Sigmoid colon (tissue), 4 donors: ENCODE data around the gene OSER1.

Experiments used
- CTCF ChIP-seq, 4 experiments: fragments of 450-650 bp in 3 of 4; fragments of 200-600 bp in 1 of 4; IDR thresholded peaks; one replicate each; pipeline ENCODE4 v1.5.1; 2016 to 2019; ENCODE audit warnings: antibody characterized with exemption in 4 of 4, mild to moderate bottlenecking in 3 of 4, moderate library complexity in 2 of 4
- EP300 ChIP-seq, 4 donors: sonication (generic); formaldehyde crosslinking; IDR thresholded peaks; one replicate each; pipeline ENCODE4 v1.6.1; 2017; ENCODE audit warnings: antibody characterized with exemption in 4 of 4
- POLR2A ChIP-seq, 2 donors: fragments of 450-650 bp; IDR thresholded peaks; one replicate each; pipeline ENCODE4 v1.6.1; 2016; ENCODE audit warnings: antibody characterized with exemption in 2 of 2, mild to moderate bottlenecking in 2 of 2, moderate library complexity in 2 of 2

- no peak for TF ChIP-seq CTCF (IDR thresholded peaks at IDR 0.05)
- TF ChIP-seq EP300 (IDR thresholded peaks at IDR 0.05): no peak
- no peak for TF ChIP-seq POLR2A (IDR thresholded peaks at IDR 0.05)
Observed at GRCh38 chr20:44228465-44229258, 18.1 kb upstream of the OSER1 start.
